Uterus (tissue), 4 donors: ENCODE results near the gene TRIP6. TPM values are rescaled to one million over a fixed set of nuclear protein-coding genes. Genes with fewer than 3 reads are reported as not detected.

ENCODE experiments used
- DNase-seq, 2 donors: peaks; one replicate each; pipeline ENCODE4 v3.0.0-alpha.2; 2019 to 2020
- H3K27ac ChIP-seq, 2 donors: fragments of 200-600 bp; sonication (generic); 1 replicate in 1 of 2; 2 replicates in 1 of 2; pipeline ENCODE4 v1.5.1; 2016 to 2018
- H3K27me3 ChIP-seq, 2 donors: fragments of 200-600 bp; sonication (generic); one replicate each; pipeline ENCODE4 v1.5.1; 2018 to 2019; ENCODE audit warnings: control low read depth in 1 of 2
- H3K36me3 ChIP-seq, 2 donors: fragments of 200-600 bp; sonication (generic); one replicate each; pipeline ENCODE4 v1.5.1; 2019; ENCODE audit warnings: control low read depth in 1 of 2
- H3K4me1 ChIP-seq, 2 donors: fragments of 200-600 bp; sonication (generic); one replicate each; pipeline ENCODE4 v1.5.1; 2018 to 2019; ENCODE audit warnings: control low read depth in 1 of 2
- H3K4me3 ChIP-seq, 2 donors: fragments of 200-600 bp; sonication (generic); 1 replicate in 1 of 2; 2 replicates in 1 of 2; pipeline ENCODE4 v1.5.1; 2018 to 2019; ENCODE audit warnings: mild to moderate bottlenecking in 1 of 2
- H3K9me3 ChIP-seq, 2 donors: fragments of 200-600 bp; sonication (generic); one replicate each; pipeline ENCODE4 v1.5.1; 2019; ENCODE audit warnings: control low read depth in 1 of 2
- POLR2A ChIP-seq, 2 donors: fragments of 450-650 bp; IDR thresholded peaks; one replicate each; pipeline ENCODE4 v1.6.1; 2016; ENCODE audit warnings: antibody characterized with exemption in 2 of 2, mild to moderate bottlenecking in 1 of 2, moderate library complexity in 1 of 2
- intact Hi-C: fragments of 100-400 bp; cut with DNase I; formaldehyde crosslinking; loops from one replicate; pipeline ENCODE4 v1.15.1; 2023; ENCODE audit warnings: low total_unique reads
- total RNA-seq, 4 donors: library from RNA; depleted of rRNA in 3 of 4; stranded (reverse); fragments of >200 nt in 3 of 4; gene quantifications; one replicate each; pipeline versions ENCODE4 v1.1.0 to v1.2.4, GENCODE V29; 2014 to 2023
- TF ChIP-seq, protein P1 (sequence below), 4 experiments: fragments of 200-600 bp in 2 of 4; fragments of 450-650 bp in 2 of 4; sonication (generic) in 2 of 4; IDR thresholded peaks; one replicate each; pipeline ENCODE4 v1.5.1; 2016 to 2019; ENCODE audit warnings: antibody characterized with exemption in 4 of 4, mild to moderate bottlenecking in 2 of 4, moderate library complexity in 1 of 4
- donor health status: DM: yes; HTN: yes; CAD: no.

TRIP6 gene
- total RNA-seq, 4 donors from 2014 or later, result 26.2 to 105 (median 61.6) TPM

DNA sequence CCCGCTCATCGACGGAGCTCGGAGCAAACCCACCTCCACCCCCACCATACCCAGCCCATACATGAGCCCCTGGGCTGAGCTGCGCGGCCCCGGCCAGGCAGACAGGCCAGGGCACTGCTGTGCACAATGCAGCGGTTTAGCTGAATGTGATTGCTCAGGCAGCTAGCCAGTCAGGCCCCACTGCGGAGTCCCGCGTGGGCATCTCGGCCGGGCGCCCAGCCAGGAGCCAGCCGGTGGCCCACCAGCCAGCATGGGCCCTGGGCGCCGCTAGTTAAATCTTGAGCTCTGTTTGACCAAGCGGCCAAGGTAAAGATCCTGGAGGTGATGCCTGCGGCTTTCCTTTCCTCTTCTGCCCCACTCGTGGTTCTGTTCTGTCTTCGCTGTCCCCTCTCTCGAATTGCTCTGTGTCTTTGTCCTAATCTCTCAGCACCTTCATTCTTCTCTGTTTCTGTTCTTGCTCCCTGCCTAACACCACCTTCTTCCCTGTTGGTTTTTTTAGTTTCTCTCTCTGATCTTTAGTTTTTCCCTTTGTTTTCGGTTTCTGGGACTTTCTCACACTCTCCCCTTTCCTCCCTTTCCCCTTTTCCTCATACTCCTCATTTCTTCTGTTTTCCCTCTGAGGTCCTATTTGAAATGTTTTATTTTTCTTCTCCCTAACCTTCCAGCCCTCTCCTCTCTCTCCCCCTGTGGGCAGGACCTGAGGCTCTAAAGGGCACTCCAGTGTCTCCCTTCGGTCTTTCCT, 15.8 kb downstream of the TRIP6 start:
- no peak for DNase-seq
- no peak for TF ChIP-seq POLR2A (IDR thresholded peaks at IDR 0.05)
- TF ChIP-seq, protein P1, sequence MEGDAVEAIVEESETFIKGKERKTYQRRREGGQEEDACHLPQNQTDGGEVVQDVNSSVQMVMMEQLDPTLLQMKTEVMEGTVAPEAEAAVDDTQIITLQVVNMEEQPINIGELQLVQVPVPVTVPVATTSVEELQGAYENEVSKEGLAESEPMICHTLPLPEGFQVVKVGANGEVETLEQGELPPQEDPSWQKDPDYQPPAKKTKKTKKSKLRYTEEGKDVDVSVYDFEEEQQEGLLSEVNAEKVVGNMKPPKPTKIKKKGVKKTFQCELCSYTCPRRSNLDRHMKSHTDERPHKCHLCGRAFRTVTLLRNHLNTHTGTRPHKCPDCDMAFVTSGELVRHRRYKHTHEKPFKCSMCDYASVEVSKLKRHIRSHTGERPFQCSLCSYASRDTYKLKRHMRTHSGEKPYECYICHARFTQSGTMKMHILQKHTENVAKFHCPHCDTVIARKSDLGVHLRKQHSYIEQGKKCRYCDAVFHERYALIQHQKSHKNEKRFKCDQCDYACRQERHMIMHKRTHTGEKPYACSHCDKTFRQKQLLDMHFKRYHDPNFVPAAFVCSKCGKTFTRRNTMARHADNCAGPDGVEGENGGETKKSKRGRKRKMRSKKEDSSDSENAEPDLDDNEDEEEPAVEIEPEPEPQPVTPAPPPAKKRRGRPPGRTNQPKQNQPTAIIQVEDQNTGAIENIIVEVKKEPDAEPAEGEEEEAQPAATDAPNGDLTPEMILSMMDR (IDR thresholded peaks at IDR 0.05), result no peak
- Histone ChIP-seq H3K27me3 (no peaks in the 10 kb centered on the region), H3K4me3 (no peak overlapping the region), H3K36me3 (no peaks in the 10 kb centered on the region), H3K4me1 (peaks cover 0 to 3% of the 10 kb centered on the region in 2 donors), H3K27ac (no peak overlapping the region), H3K9me3 (no peaks in the 10 kb centered on the region)
- intact Hi-C loops, result no loop called here

DNA sequence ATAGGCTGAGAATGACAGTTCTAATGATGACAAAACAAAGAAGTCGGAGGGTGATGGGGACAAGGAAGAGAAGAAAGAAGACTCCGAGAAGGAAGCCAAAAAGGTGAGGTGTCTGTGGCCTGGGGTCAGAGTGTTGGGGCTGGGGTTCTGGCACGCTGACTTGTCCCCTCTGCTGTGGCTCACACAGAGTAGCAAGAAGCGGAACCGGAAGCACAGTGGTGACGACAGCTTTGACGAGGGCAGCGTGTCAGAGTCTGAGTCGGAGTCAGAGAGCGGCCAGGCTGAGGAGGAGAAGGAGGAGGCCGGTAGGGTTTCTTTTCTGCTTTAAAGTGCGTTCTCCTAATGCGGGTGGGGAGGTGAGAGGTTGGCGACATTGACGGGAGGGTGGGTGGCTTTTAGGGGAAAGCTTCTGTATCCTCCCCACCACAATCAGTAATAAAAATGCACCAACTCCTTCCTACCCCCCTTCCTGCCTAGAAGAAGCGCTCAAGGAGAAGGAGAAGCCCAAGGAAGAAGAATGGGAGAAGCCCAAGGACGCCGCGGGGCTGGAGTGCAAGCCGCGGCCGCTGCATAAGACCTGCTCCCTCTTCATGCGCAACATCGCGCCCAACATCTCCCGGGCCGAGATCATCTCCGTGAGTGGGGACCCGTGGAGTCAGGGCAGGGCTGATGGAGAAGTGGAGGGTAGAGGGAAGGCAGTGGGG, 17.7 kb downstream of the TRIP6 start:
- no peak overlapping the region for H3K27ac ChIP-seq

DNA sequence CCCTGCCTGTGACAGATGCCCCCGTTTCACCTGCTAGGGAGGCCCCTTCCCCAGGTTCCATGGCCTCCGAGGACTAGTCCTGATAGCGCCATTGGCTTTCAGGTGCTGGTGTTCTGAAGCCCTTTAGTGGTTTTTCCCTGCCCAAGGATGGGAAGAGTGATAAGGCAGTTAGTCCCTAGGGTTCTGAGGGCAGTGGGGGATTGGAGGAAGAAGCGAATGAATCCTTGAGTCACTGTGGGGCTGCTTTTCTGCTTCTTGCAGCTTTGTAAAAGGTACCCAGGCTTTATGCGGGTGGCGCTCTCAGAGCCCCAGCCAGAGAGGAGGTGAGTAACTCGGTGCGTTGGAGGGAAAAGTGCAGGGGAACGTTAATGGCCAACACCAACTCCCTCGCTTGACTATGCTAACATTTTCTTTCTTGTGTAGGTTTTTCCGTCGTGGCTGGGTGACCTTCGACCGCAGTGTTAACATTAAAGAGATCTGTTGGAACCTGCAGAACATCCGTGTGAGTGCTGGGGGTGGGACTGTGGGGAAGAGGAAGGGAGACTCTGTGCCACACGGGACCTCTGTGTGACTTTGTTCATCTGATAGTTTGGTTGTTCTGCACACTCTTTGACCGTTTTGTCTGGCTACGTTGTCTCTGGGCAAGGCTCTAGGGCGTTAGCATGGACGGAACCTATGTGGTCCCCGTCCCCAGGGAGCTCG, 18.4 kb downstream of the TRIP6 start:
- Histone ChIP-seq H3K27me3 (no peaks in the 10 kb centered on the region), H3K9me3 (no peaks in the 10 kb centered on the region), H3K4me1 (peaks cover 0 to 13% of the 10 kb centered on the region in 2 donors), H3K36me3 (no peaks in the 10 kb centered on the region), H3K4me3 (no peak overlapping the region), H3K27ac (no peak overlapping the region)
- intact Hi-C loops, result no loop called here
- no peak for DNase-seq
- TF ChIP-seq POLR2A (IDR thresholded peaks at IDR 0.05), result no peak
- TF ChIP-seq, protein P1 (IDR thresholded peaks at IDR 0.05), result no peak

More for the DNA sequence above, 17.7 kb downstream of the TRIP6 start:
- intact Hi-C loops, result no loop called here
- Histone ChIP-seq H3K4me1 (peaks cover 0 to 13% of the 10 kb centered on the region in 2 donors), H3K36me3 (no peaks in the 10 kb centered on the region), H3K9me3 (no peaks in the 10 kb centered on the region), H3K4me3 (no peak overlapping the region), H3K27me3 (no peaks in the 10 kb centered on the region)
- DNase-seq, result no peak
- TF ChIP-seq POLR2A (IDR thresholded peaks at IDR 0.05), result no peak
- TF ChIP-seq, protein P1 (IDR thresholded peaks at IDR 0.05), result no peak

DNA sequence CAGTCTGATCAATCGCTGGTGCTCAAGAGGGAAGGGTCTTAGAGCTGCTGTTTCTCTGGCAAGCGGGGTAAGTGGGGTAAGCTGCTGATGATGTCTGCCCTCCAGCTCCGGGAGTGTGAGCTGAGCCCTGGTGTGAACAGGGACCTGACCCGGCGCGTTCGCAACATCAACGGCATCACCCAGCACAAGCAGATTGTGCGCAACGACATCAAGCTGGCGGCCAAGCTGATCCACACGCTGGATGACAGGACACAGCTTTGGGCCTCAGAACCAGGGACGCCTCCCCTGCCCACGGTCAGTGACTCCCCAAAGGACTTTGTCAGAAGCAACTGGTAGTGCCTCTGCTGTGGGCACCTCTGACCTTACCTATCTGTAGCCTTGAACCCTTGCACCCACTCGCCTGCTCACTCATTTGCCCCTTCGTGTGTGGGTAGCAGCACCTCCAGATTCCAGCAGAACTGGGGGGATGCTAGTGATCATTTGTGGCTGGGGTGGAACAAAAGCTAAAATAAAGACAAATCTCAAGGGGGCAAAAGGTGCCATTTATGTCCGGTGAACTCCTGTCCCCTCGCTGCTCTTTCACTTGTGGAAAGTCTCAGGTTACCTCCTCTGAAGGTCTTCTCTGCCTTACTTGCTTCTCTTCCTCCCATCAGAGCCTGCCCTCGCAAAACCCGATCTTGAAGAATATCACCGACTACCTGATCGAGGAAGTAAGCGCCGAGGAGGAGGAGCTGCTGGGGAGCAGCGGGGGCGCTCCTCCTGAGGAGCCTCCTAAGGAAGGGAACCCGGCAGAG, 19.2 kb downstream of the TRIP6 start:
- Histone ChIP-seq H3K36me3 (no peaks in the 10 kb centered on the region), H3K27ac (no peak overlapping the region), H3K4me1 (peaks cover 0 to 13% of the 10 kb centered on the region in 2 donors), H3K4me3 (no peak overlapping the region), H3K27me3 (no peaks in the 10 kb centered on the region), H3K9me3 (no peaks in the 10 kb centered on the region)
- no peak for DNase-seq
- TF ChIP-seq, protein P1 (IDR thresholded peaks at IDR 0.05), result no peak
- no peak for TF ChIP-seq POLR2A (IDR thresholded peaks at IDR 0.05)
- intact Hi-C loops, result no loop called here
